Natural killer cell treated with Interleukin-12 subunit alpha and Interleukin-12 subunit beta and Interleukin-15 and Interleukin-18, amount 100 ng/mL, for 72 hours (primary cell): Measurements from ENCODE around the gene GPR156. TPM values are rescaled to one million over a fixed set of nuclear protein-coding genes. Genes with fewer than 3 reads are reported as not detected.
"Not testable (repeated sequence)": the region's sequence is repeated elsewhere in the genome, so short reads cannot be mapped to it uniquely, and the experiment has no call there.

Experiments used
- ATAC-seq, 2 donors: fragments of 150-1000 bp; cut with Tn5 transposase in 1 of 2; sonication (Bioruptor Pico), chemical (Tn5 transposase) in 1 of 2; 2 replicates each; pipeline ENCODE4 v1.10.0; 2021
- DNase-seq: peaks from one replicate; pipeline ENCODE4 v3.0.0; 2022; ENCODE audit warnings: low spot score
- H3K27ac Mint-ChIP-seq, 2 donors: 1 replicate in 1 of 2; 2 replicates in 1 of 2; pipeline ENCODE4 v1.8.0; 2022; ENCODE audit warnings: mixed read lengths in 2 of 2, mild to moderate bottlenecking in 1 of 2, moderate library complexity in 1 of 2
- H3K27me3 Mint-ChIP-seq, 2 donors: 1 replicate in 1 of 2; 2 replicates in 1 of 2; pipeline ENCODE4 v1.8.0; 2022; ENCODE audit warnings: mixed read lengths in 2 of 2
- H3K36me3 Mint-ChIP-seq: one replicate; pipeline ENCODE4 v1.8.0; 2022; ENCODE audit warnings: mixed read lengths
- H3K4me1 Mint-ChIP-seq, 2 donors: 1 replicate in 1 of 2; 2 replicates in 1 of 2; pipeline ENCODE4 v1.8.0; 2022; ENCODE audit warnings: low read depth in 2 of 2, mixed read lengths in 2 of 2, mild to moderate bottlenecking in 1 of 2
- H3K4me3 Mint-ChIP-seq: one replicate; pipeline ENCODE4 v1.8.0; 2022; ENCODE audit warnings: mixed read lengths
- H3K9me3 Mint-ChIP-seq: 2 replicates; pipeline ENCODE4 v1.8.0; 2022; ENCODE audit warnings: mixed read lengths
- total RNA-seq, 2 donors: library from RNA; stranded (reverse); gene quantifications; one replicate each; pipeline ENCODE4 v1.2.3, GENCODE V29; 2022

Gene GPR156
- total RNA-seq, 2 donors from 2014 or later, result 0.12 TPM; not detected in 1

DNA sequence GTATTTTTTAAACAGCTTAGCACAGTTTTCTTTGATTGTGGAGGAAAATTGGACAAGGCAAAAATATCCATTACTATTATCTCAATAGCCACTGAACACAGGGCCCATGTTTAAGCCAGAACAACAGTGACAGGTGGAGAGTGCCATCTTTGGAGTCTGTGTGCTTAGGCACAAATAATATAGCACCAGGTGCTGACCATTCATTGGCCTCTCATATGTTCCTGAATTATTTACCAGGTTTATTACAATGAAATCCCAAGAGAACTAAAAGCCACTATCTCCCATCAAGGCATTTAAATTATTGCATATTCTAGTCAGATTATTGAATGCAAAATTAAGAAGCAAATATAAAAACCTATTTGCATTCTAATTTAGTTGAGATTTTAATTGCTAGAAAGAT lies 39.6 kb downstream of the GPR156 start:
- H3K36me3 Mint-ChIP-seq, result no peaks in the 10 kb centered on the region
- H3K9me3 Mint-ChIP-seq, result no peaks in the 10 kb centered on the region
- H3K4me1 Mint-ChIP-seq, result no peaks in the 10 kb centered on the region
- DNase-seq (no peak), ATAC-seq (no peak)
- H3K27me3 Mint-ChIP-seq, result peaks cover 20 to 31% of the 10 kb centered on the region in 2 donors
- H3K4me3 Mint-ChIP-seq, result no peak overlapping the region
- H3K27ac Mint-ChIP-seq, result no peak overlapping the region

GRCh38 chr3:120244834-120245225 lies 40.2 kb downstream of the GPR156 start:
- H3K4me3 Mint-ChIP-seq, result no peak overlapping the region

GRCh38 chr3:120239644-120240043 lies 45.4 kb downstream of the GPR156 start:
- no peaks in the 10 kb centered on the region for H3K9me3 Mint-ChIP-seq
- no peak overlapping the region for H3K4me3 Mint-ChIP-seq
- no peak overlapping the region for H3K27ac Mint-ChIP-seq
- ATAC-seq (no peak), DNase-seq (no peak)
- no peaks in the 10 kb centered on the region for H3K4me1 Mint-ChIP-seq
- peaks cover 48 to 76% of the 10 kb centered on the region in 2 donors for H3K27me3 Mint-ChIP-seq
- H3K36me3 Mint-ChIP-seq, result no peaks in the 10 kb centered on the region

More at GRCh38 chr3:120244834-120245225, 40.2 kb downstream of the GPR156 start:
- Mint-ChIP-seq H3K9me3 (no peaks in the 10 kb centered on the region), H3K36me3 (no peaks in the 10 kb centered on the region), H3K27me3 (peaks cover 22 to 33% of the 10 kb centered on the region in 2 donors), H3K27ac (no peak overlapping the region), H3K4me1 (no peaks in the 10 kb centered on the region)
- ATAC-seq (no peak), DNase-seq (no peak)

DNA sequence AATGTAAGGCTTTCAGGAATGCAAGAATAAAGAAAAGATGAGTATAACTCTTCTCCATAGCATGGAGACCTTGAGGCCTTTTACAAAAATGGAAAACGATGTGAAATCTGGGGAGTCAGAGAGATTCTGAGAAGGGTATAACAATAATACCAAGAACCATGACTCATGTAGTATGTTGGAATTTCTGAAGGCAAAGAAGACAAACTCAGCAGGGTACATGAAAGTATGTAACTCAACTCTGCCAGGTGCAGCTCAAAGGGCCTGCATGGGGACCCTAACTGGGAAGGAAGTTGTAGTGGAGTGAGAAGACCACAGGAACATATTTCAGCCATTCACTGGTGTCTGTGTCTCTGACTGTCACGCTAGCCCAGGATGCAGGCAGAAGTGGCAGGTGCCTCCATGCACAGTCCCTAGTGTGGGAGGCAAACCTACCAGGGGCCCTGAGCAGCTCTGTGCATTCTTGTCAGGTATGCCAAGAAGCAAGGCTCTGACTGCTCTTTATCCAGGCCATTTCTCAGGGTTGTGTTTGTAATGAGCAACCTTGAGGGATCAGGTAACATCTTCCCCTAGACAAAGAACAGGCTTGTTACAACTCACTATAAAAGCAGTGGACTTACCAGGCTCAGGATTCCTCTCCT lies 57.2 kb downstream of the GPR156 start:
- Mint-ChIP-seq H3K9me3 (no peaks in the 10 kb centered on the region), H3K4me1 (no peaks in the 10 kb centered on the region), H3K36me3 (no peaks in the 10 kb centered on the region), H3K27me3 (peaks cover 5 to 14% of the 10 kb centered on the region in 2 donors), H3K4me3 (no peak overlapping the region), H3K27ac (no peak overlapping the region)
- DNase-seq (no peak), ATAC-seq (peak in 1 of 2 donors; percentile 48)

DNA sequence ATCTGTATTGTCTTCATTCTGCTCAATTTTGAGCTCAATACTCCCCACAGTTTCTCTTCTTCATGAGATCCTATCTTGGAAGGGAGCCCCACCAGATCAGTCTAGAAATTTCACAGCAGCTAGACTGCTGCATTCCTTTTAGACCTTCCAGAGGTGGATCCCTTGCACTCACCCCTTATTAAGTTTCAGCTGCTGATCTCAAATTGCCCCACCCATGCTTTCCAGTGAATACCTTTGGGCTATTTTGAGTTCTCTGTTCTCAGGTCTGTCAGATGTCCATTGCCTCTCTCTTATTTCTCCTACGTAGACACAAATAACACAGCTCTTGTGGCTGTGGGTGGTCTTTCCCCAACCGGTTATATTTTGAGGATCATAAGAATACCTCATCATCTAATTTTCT lies 60.8 kb downstream of the GPR156 start:
- Mint-ChIP-seq H3K27ac (no peak overlapping the region), H3K36me3 (no peaks in the 10 kb centered on the region), H3K27me3 (peaks cover 7 to 14% of the 10 kb centered on the region in 2 donors), H3K4me1 (no peaks in the 10 kb centered on the region), H3K9me3 (no peaks in the 10 kb centered on the region), H3K4me3 (no peak overlapping the region)
- ATAC-seq (no peak), DNase-seq (no peak)

DNA sequence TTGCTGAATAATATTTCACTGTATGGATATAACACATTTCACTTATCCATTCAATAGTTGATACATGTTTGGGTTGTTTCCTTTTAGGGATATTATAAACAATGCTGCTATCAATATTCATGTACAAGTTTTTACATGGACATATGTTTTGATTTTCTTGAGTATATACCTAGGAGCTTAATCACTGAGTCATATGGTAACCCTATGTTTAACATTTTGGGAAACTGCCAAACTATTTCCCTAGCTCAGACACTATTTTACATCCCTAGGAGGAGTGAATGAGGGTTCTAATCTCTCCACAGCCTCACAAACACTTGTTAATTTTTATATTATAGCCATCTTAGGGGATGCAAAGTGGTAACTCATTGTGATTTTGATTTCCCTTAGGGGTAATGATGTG lies 66.0 kb downstream of the GPR156 start:
- ATAC-seq, result no peak
- H3K4me3 Mint-ChIP-seq, result no peak overlapping the region
- no peak overlapping the region for H3K27ac Mint-ChIP-seq
- peaks cover 2 to 5% of the 10 kb centered on the region in 2 donors for H3K27me3 Mint-ChIP-seq
- no peak for DNase-seq
- H3K4me1 Mint-ChIP-seq, result no peaks in the 10 kb centered on the region
- no peaks in the 10 kb centered on the region for H3K9me3 Mint-ChIP-seq
- H3K36me3 Mint-ChIP-seq, result no peaks in the 10 kb centered on the region

GRCh38 chr3:120216633-120217032 lies 68.4 kb downstream of the GPR156 start:
- ATAC-seq, H3K4me3 Mint-ChIP-seq, DNase-seq, H3K4me1 Mint-ChIP-seq, H3K36me3 Mint-ChIP-seq, H3K27ac Mint-ChIP-seq, H3K9me3 Mint-ChIP-seq: not testable (repeated sequence)
- H3K27me3 Mint-ChIP-seq, result peaks cover 2 to 11% of the 10 kb centered on the region in 2 donors

GRCh38 chr3:120214176-120214575 lies 70.8 kb downstream of the GPR156 start:
- Mint-ChIP-seq H3K4me3 (no peak overlapping the region), H3K9me3 (no peaks in the 10 kb centered on the region), H3K27ac (no peak overlapping the region), H3K36me3 (no peaks in the 10 kb centered on the region), H3K27me3 (peaks cover 16 to 36% of the 10 kb centered on the region in 2 donors), H3K4me1 (no peaks in the 10 kb centered on the region)
- DNase-seq (no peak), ATAC-seq (no peak)

DNA sequence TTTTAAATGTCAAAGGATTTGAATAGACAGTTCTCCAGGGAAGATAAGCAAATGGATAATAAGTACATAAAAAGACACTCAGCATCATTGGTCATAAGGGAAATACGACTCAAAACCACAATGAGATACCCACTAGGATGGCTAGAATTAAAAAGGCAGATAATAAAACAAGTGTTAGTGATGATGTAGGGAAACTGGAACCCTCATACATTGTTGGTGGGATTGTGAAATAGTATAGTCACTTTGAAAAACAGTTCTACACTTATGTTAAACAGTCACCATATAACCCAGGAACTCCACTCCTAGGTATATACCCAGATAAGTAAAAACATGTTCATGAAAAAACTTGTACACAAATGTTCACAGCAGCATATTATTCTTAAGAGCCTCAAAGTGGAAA lies 72.5 kb downstream of the GPR156 start:
- no peaks in the 10 kb centered on the region for H3K36me3 Mint-ChIP-seq
- no peaks in the 10 kb centered on the region for H3K9me3 Mint-ChIP-seq
- H3K4me3 Mint-ChIP-seq, result no peak overlapping the region
- H3K27me3 Mint-ChIP-seq, result peaks cover 16 to 44% of the 10 kb centered on the region in 2 donors
- no peak for DNase-seq
- no peak for ATAC-seq
- H3K27ac Mint-ChIP-seq, result no peak overlapping the region
- H3K4me1 Mint-ChIP-seq, result no peaks in the 10 kb centered on the region

DNA sequence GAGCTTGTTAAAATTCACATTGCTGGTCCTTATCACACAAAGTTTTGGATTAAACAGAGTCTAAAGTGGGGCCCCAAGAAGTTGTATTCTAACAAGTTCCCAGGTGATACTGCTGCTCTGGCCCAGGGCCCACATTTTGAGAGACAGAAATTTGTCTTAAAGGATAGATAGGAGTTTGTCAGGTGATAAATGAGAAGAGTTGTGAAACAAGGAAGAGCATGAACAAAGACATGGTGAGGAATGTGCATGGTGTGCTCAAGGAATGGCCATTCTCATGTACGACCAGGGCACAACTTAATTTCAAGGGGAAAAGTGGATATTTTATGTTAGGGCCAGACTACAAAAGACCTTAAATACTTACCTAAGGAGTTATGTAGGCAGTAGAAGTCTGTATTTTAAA lies 75.6 kb downstream of the GPR156 start:
- ATAC-seq, result no peak
- Mint-ChIP-seq H3K4me1 (no peaks in the 10 kb centered on the region), H3K9me3 (no peaks in the 10 kb centered on the region), H3K27ac (no peak overlapping the region), H3K27me3 (peaks cover 18 to 55% of the 10 kb centered on the region in 2 donors), H3K4me3 (no peak overlapping the region), H3K36me3 (no peaks in the 10 kb centered on the region)
- no peak for DNase-seq

GRCh38 chr3:120204338-120204737 lies 80.7 kb downstream of the GPR156 start:
- no peaks in the 10 kb centered on the region for H3K9me3 Mint-ChIP-seq
- no peaks in the 10 kb centered on the region for H3K36me3 Mint-ChIP-seq
- ATAC-seq (no peak), DNase-seq (no peak)
- no peaks in the 10 kb centered on the region for H3K4me1 Mint-ChIP-seq
- peaks cover 3 to 21% of the 10 kb centered on the region in 2 donors for H3K27me3 Mint-ChIP-seq
- H3K27ac Mint-ChIP-seq, result no peak overlapping the region
- no peak overlapping the region for H3K4me3 Mint-ChIP-seq

DNA sequence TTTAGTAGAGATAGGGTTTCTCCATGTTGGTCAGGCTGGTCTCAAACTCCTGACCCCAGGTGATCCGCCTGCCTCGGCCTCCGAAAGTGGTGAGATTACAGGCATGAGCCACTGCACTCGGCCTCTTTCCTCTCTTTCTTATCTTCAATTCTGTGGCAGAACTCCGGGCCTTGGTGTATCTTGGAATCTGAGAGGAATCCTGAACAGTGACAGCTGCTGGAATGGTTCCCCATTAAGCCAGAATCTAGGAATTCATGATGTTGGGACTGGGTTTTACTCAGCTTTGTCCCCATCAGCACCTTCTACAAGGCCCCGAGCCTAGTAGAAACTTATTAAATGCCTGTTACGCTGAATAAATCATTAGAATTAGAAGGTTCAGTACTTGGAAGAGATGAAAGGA lies 81.4 kb downstream of the GPR156 start:
- H3K27ac Mint-ChIP-seq, result no peak overlapping the region
- ATAC-seq, result no peak
- H3K27me3 Mint-ChIP-seq, result peaks cover 2 to 18% of the 10 kb centered on the region in 2 donors
- no peaks in the 10 kb centered on the region for H3K9me3 Mint-ChIP-seq
- no peak overlapping the region for H3K4me3 Mint-ChIP-seq
- DNase-seq, result no peak
- no peaks in the 10 kb centered on the region for H3K36me3 Mint-ChIP-seq
- no peaks in the 10 kb centered on the region for H3K4me1 Mint-ChIP-seq

DNA sequence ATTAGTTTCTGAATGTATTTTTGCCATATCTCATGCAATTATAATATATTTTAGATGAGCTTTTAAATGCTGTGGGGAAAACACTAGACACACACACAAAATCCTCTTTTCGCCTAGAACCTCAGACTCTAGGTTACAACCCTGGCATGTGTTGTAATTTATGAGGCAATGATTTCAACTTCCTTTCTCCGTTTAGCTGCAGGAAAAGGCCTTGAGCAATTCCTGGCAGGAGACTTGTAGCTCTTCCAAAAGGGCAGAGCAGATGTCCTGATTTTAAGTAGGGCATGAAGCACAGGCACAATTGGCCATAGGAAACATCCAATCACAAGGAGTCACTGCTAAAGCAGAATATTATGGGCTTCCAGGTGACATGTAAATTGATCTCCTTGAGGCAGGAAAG lies 82.0 kb downstream of the GPR156 start:
- ATAC-seq (no peak), DNase-seq (no peak)
- H3K4me3 Mint-ChIP-seq, result no peak overlapping the region
- no peaks in the 10 kb centered on the region for H3K9me3 Mint-ChIP-seq
- peaks cover 2 to 14% of the 10 kb centered on the region in 2 donors for H3K27me3 Mint-ChIP-seq
- H3K36me3 Mint-ChIP-seq, result no peaks in the 10 kb centered on the region
- H3K4me1 Mint-ChIP-seq, result no peaks in the 10 kb centered on the region
- H3K27ac Mint-ChIP-seq, result no peak overlapping the region

- Mint-ChIP-seq H3K9me3 (no peaks in the 10 kb centered on the region), H3K4me1 (no peaks in the 10 kb centered on the region), H3K27me3 (peaks cover 2 to 11% of the 10 kb centered on the region in 2 donors), H3K27ac (no peak overlapping the region), H3K36me3 (no peaks in the 10 kb centered on the region), H3K4me3 (no peak overlapping the region)
- ATAC-seq (no peak), DNase-seq (no peak)
Measured at GRCh38 chr3:120202363-120202762, 82.7 kb downstream of the GPR156 start.
